ENCODE data around the gene POLG. TPM values are rescaled to one million over a fixed set of nuclear protein-coding genes. Genes with fewer than 3 reads are reported as not detected.

Gene POLG
- total and polyA plus RNA-seq, 2 of the 4 experiments (the other 2 are of a cell fraction) = 19.9 to 30.6 TPM

- no peak for TF ChIP-seq RFX5 (IDR thresholded peaks at IDR 0.05; ENCODE audit: low read depth, low read length)
- no peak for TF ChIP-seq MAZ (IDR thresholded peaks at IDR 0.05; ENCODE audit: borderline replicate concordance, low read depth, low read length)
- TF ChIP-seq SMC3 (IDR thresholded peaks at IDR 0.05; ENCODE audit: low read depth, low read length) = no peak
- TF ChIP-seq, protein P1, sequence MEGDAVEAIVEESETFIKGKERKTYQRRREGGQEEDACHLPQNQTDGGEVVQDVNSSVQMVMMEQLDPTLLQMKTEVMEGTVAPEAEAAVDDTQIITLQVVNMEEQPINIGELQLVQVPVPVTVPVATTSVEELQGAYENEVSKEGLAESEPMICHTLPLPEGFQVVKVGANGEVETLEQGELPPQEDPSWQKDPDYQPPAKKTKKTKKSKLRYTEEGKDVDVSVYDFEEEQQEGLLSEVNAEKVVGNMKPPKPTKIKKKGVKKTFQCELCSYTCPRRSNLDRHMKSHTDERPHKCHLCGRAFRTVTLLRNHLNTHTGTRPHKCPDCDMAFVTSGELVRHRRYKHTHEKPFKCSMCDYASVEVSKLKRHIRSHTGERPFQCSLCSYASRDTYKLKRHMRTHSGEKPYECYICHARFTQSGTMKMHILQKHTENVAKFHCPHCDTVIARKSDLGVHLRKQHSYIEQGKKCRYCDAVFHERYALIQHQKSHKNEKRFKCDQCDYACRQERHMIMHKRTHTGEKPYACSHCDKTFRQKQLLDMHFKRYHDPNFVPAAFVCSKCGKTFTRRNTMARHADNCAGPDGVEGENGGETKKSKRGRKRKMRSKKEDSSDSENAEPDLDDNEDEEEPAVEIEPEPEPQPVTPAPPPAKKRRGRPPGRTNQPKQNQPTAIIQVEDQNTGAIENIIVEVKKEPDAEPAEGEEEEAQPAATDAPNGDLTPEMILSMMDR (conservative IDR thresholded peaks at IDR 0.05; ENCODE audit: low read depth, low read length) = no peak
- TF ChIP-seq MXI1 (IDR thresholded peaks at IDR 0.05; ENCODE audit: borderline replicate concordance, low read depth, low read length) = no peak
- TF ChIP-seq RCOR1 (IDR thresholded peaks at IDR 0.05; ENCODE audit: insufficient replicate concordance, low read length) = no peak
- TF ChIP-seq, protein P2, sequence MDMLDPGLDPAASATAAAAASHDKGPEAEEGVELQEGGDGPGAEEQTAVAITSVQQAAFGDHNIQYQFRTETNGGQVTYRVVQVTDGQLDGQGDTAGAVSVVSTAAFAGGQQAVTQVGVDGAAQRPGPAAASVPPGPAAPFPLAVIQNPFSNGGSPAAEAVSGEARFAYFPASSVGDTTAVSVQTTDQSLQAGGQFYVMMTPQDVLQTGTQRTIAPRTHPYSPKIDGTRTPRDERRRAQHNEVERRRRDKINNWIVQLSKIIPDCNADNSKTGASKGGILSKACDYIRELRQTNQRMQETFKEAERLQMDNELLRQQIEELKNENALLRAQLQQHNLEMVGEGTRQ (IDR thresholded peaks at IDR 0.05; ENCODE audit: low read depth, low read length) = no peak
- no peak for TF ChIP-seq CEBPB (IDR thresholded peaks at IDR 0.05; ENCODE audit: low read depth, low read length)
- TF ChIP-seq NFE2L2 (IDR thresholded peaks at IDR 0.05; ENCODE audit: low read depth, low read length) = no peak
- TF ChIP-seq RAD21 (IDR thresholded peaks at IDR 0.05; ENCODE audit: low read length) = no peak
- TF ChIP-seq CHD1 (IDR thresholded peaks at IDR 0.05; ENCODE audit: low read depth, low read length) = no peak
- intact Hi-C loops (cut with micrococcal nuclease) (no loop called here), in situ Hi-C loops (cut with MboI; ENCODE audit: low sequenced_read_pairs) (no loop called here), dilution Hi-C loops (cut with HindIII; ENCODE audit: low sequenced_read_pairs, unreplicated experiment) (no loop called here)
- no peaks in the 10 kb centered on the region for H3K9me1 ChIP-seq (ENCODE audit: insufficient read depth, low read length)
- DNase-seq = no peak
- H4K5ac ChIP-seq (ENCODE audit: low read depth, low read length) = no peak overlapping the region
- H2AK9ac ChIP-seq (replicated peaks; ENCODE audit: low read depth, low read length, poor library complexity) = no peak overlapping the region
- H3K4me1 ChIP-seq (ENCODE audit: control insufficient read depth, insufficient read depth, low read length) = no peaks in the 10 kb centered on the region
- POLR2A ChIA-PET (ENCODE audit: unreplicated experiment) = no interaction called here
- no peak overlapping the region for H2AK5ac ChIP-seq (ENCODE audit: low read depth, low read length)
- no peak overlapping the region for H4K8ac ChIP-seq (ENCODE audit: low read depth in 2 of 2, low read length in 2 of 2)
- H3K9ac ChIP-seq (ENCODE audit: low read depth, low read length) = no peak overlapping the region
- H3K56ac ChIP-seq (ENCODE audit: extremely low read depth, insufficient read depth, low read length) = no peak overlapping the region
- H3K23ac ChIP-seq (ENCODE audit: low read depth, low read length) = no peak overlapping the region
- no peak for ATAC-seq (ENCODE audit: low read depth)
- H3K4me2 ChIP-seq (ENCODE audit: low read depth, low read length) = no peak overlapping the region
- peaks cover 2% of the 10 kb centered on the region for H3K9me3 ChIP-seq (ENCODE audit: control insufficient read depth, insufficient read depth, low read length)
- 0% methylated on average over 1 of the region's 15 CpGs; no CpG with 5 or more reads in 1 of the 2 experiments for WGBS, 2 experiments (ENCODE audit: extremely low coverage in 2 of 2, insufficient read length in 1 of 2)
- H2BK5ac ChIP-seq (ENCODE audit: low read depth, low read length, poor library complexity, severe bottlenecking) = no peak overlapping the region
- no peak overlapping the region for H3K14ac ChIP-seq (replicated peaks; ENCODE audit: low read depth, low read length)
- no peaks in the 10 kb centered on the region for H3K36me3 ChIP-seq (ENCODE audit: control insufficient read depth, insufficient read depth, low read length)
- no peak overlapping the region for H3K27ac ChIP-seq (ENCODE audit: insufficient read depth, low read length)
- 0 out of 2 replicates have a peak, but pooled peaks cover 2% of the 10 kb centered on the region for H4K20me1 ChIP-seq (ENCODE audit: insufficient read depth, low read length)
- no peak overlapping the region for H2BK20ac ChIP-seq (ENCODE audit: low read depth, low read length)
- no peak overlapping the region for H2BK120ac ChIP-seq (ENCODE audit: low read depth, low read length)
- H3K4me3 ChIP-seq (ENCODE audit: insufficient read depth, low read depth, low read length) = no peak overlapping the region
- H4K91ac ChIP-seq (ENCODE audit: insufficient read depth, low read depth, low read length) = no peak overlapping the region
- CTCF ChIA-PET = interaction anchor here (1.1 to 1.6 kb wide), 2 partner anchors 13 to 58 kb away, joined by 3 to 6 read pairs; no protein-coding TSS in a partner anchor
- H3K27me3 ChIP-seq (ENCODE audit: control insufficient read depth, insufficient read depth, low read length) = peaks cover 94% of the 10 kb centered on the region
- H3K4ac ChIP-seq (ENCODE audit: low read depth, low read length) = no peak overlapping the region
- no peak overlapping the region for H3K18ac ChIP-seq (ENCODE audit: low read depth, low read length)
- no peaks in the 10 kb centered on the region for H3K79me1 ChIP-seq (ENCODE audit: low read depth in 1 of 2, low read length in 2 of 2)
- no TSS peak for BruUV-seq (replicated peaks)
- H2BK15ac ChIP-seq (ENCODE audit: low read depth, low read length) = no peak overlapping the region
- H2AFZ ChIP-seq (replicated peaks; ENCODE audit: low read length, poor library complexity) = no peak overlapping the region
Observed at GRCh38 chr15:89372069-89372935, 37.7 kb upstream of the POLG start.

Data from IMR-90 (cell line).